OCI-M1 (cell line): Measurements from ENCODE around the gene SH3BP2.
"Not testable (repeated sequence)": the region's sequence is repeated elsewhere in the genome, so short reads cannot be mapped to it uniquely, and the experiment has no call there.

Source experiments
- DNase-seq: peaks from one replicate; lab custom pipeline; 2025; lab: John Stamatoyannopoulos, UW

Gene SH3BP2

GRCh38 chr4:2762486-2763370 is 30.2 kb upstream of the SH3BP2 start:
- not testable (repeated sequence) for DNase-seq

DNA sequence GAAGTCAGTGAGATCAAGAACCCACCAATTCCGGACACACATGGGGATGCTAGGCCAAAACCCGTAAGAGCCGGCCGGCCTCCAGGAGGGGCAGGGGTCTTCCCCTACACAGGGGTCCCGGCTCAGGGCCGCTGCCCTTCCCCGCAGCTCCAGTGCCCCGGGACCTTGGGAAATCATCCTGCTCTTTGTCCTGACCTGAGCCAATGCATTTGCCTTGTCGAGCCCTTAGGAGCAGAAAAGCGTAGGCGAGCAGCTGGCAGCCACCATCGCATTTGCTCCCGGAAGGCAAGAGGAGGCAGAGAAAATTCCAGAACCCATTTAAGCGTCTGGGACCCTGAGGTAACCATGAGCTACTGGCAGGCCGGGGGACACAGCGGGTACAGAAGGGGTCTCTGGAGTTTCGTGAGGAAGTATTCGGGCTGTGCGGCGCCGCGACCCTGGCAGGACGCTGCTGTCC is 29.3 kb upstream of the SH3BP2 start:
- DNase-seq, result no peak

- no peak for DNase-seq
These were observed 26.9 kb upstream of the SH3BP2 start for GRCh38 chr4:2765832-2766526.

GRCh38 chr4:2767046-2767704 is 25.7 kb upstream of the SH3BP2 start:
- DNase-seq, result no peak

GRCh38 chr4:2767705-2768074 is 25.2 kb upstream of the SH3BP2 start:
- DNase-seq, result no peak

- DNase-seq, result no peak
These were observed 24.8 kb upstream of the SH3BP2 start for GRCh38 chr4:2768124-2768523.

DNA sequence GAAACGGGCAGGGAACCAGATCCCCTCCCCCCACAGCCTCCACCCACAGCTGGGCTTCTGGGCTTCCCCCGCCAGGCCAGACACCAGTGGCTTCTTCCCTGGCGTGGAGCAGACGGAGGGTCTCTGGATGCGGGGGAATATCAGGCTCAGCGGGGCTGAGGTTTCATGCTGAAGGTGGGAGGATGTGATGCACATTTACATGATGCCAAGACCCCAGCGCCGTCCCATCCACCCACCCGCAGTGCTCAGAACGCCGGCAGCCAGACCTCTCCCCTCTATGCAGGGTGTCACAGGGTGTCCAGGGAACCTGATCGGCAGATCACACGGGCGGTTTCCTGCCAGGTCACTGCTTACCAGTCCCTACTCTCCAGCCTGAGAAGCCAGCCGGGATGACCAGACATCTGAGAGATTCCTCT is 24.0 kb upstream of the SH3BP2 start:
- DNase-seq, result no peak

- DNase-seq, result no peak
These were observed 21.6 kb upstream of the SH3BP2 start for GRCh38 chr4:2771264-2771663.

- not testable (repeated sequence) for DNase-seq
These were observed 12.2 kb upstream of the SH3BP2 start for GRCh38 chr4:2780643-2781042.

- no peak for DNase-seq
These were observed 11.0 kb upstream of the SH3BP2 start for GRCh38 chr4:2781911-2782310.

- DNase-seq, result no peak
These were observed 9.1 kb upstream of the SH3BP2 start for GRCh38 chr4:2783790-2784189.

- peak; percentile 73 for DNase-seq
These were observed 7.3 kb upstream of the SH3BP2 start for GRCh38 chr4:2785613-2786012.

- DNase-seq, result no peak
These were observed 6.7 kb upstream of the SH3BP2 start for GRCh38 chr4:2786152-2786671.

GRCh38 chr4:2786794-2787229 is 6.1 kb upstream of the SH3BP2 start:
- no peak for DNase-seq

GRCh38 chr4:2787230-2788100 is 5.4 kb upstream of the SH3BP2 start:
- DNase-seq, result no peak

DNA sequence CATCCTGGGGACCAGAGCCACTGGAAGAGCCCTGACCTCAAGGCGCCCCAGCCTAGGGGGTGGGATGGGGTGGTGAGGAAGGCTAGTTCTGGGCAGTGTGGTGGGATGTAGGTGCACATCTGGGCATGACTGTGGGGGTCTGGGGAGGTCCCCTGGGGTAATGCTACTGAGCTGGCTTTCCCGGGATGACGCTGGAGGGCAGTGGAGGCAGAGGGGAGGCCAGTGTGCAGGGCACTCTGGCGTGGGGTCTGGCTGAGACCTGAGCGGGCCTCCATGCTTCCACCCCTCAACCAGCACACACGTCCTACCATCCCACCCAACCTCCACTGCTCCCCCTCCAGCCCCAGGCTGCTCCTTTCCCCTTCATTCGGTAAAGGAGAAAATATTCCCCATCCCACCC is 4.8 kb upstream of the SH3BP2 start:
- DNase-seq, result no peak

DNA sequence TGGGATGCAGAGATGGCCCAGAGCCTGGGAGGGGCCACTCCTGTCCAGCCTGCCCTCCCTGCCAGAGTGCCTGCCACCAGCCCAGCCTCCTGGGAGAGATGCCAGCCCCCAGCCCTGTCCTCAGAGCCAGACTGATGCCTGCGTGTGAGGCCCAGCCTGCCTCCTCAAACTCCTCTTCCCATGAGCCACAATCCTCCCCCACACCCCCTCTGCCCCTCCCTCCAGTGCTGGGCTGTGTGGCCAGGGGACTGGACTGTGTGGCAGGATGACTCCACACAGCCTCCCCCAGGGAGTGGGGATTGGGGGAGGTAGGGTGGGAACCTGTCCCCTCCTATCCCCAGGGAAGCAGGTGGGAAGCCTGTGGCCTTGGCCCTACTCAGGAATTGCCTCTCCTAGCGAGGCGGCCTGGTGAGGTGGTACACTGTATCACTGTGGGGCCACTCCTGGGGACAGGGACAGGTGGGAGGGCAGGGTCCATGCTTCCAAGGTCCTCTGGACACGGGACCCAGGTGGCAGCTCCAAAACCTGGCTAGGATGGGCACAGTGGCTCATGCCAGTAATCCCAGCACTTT is 4.3 kb upstream of the SH3BP2 start:
- peak; percentile 22 for DNase-seq

GRCh38 chr4:2789351-2789750 is 3.5 kb upstream of the SH3BP2 start:
- no peak for DNase-seq

- DNase-seq, result no peak
These were observed 2.9 kb upstream of the SH3BP2 start for GRCh38 chr4:2789793-2790582.
